GM12892 (cell line): ENCODE measurements around the gene SFRP5.

ENCODE experiments used
- DNase-seq: peaks from one replicate; pipeline ENCODE4 v3.0.0; 2011; ENCODE audit not compliant: insufficient read length
- FAIRE-seq: peaks from 2 replicates; lab custom pipeline; 2011; peaks lifted over from hg19 to GRCh38; lab: Jason Lieb, UNC
- POLR2A ChIP-seq: IDR thresholded peaks from 2 replicates; pipeline ENCODE4 v1.6.1; 2011; ENCODE audit warnings: low read depth, low read length, control low read depth
- POLR2AphosphoS5 ChIP-seq: IDR thresholded peaks from 2 replicates; pipeline ENCODE4 v1.6.1; 2011; ENCODE audit warnings: low read depth, low read length, control low read depth
- TAF1 ChIP-seq: IDR thresholded peaks from 2 replicates; pipeline ENCODE4 v1.6.1; 2011; ENCODE audit warnings: low read depth, mild to moderate bottlenecking, control low read depth, low read length, borderline replicate concordance

The SFRP5 gene

DNA sequence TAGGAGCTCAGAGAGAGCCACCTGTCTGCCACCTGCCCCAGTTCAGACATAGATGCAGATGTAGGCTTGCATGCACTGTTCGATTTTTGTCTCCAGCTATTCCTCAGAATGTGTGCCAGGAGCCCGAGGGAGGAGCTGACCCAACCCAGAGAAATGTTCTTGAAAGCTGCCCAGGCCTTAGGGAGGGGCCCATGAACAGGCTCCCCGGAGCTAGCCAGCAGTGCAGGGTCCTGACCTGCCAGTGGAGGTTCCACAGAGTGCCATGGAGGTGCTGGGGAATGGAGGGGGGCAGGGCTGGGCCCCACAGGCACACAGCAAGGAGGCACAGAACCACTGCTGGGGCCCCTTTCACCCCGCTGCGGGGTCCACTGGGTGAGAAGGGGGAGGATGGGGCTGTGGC lies 29.6 kb upstream of the SFRP5 start:
- no peak for TF ChIP-seq POLR2AphosphoS5
- TF ChIP-seq TAF1: no peak
- TF ChIP-seq POLR2A: no peak
- no peak for DNase-seq
- no peak for FAIRE-seq

DNA sequence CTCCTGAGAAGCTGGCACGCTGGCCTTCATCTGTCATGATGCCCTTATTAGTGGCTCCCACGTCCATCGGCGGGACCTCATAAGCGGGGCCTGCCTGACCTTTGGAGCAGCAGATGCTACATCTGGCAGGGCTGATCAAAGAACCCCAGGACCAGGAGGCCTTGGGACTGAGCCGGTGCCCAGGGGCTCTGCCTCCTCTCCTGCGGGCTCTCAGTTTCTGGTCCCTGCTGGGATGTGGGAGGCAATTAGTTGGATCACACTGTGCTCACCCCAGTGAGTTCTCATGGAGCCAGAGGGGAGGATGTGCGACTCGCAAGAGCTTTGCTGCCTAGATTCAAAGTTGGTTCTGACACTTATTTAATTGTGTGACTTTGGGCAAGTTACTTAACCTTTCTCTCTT lies 28.7 kb upstream of the SFRP5 start:
- TF ChIP-seq POLR2AphosphoS5: no peak
- no peak for TF ChIP-seq TAF1
- TF ChIP-seq POLR2A: no peak
- FAIRE-seq: no peak
- DNase-seq: no peak

GRCh38 chr10:97798958-97799610 lies 27.3 kb upstream of the SFRP5 start:
- DNase-seq (no peak), FAIRE-seq (no peak)
- TF ChIP-seq POLR2A (no peak), POLR2AphosphoS5 (no peak), TAF1 (no peak)

- DNase-seq (no peak), FAIRE-seq (no peak)
- TF ChIP-seq POLR2AphosphoS5 (no peak), TAF1 (no peak), POLR2A (no peak)
These were observed 24.9 kb upstream of the SFRP5 start for GRCh38 chr10:97796651-97797050.

DNA sequence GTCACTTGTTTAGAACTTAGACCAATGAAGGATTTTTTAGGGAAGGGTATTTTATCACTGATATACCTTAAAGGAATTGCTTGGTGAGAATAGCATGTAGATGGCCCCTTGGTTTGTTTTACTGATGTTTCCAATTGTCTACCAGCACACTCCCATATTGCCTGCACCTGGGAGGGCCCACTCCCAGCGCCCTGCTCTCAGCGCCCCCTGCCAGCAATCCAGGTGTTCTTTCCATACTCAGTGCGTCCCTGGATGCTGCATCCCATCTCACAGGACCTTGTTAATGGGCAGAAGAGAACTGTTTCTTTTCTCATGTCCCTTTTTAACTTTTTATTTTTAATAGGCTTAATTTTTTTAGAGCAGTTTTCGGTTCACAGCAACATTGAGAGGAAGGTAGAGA lies 24.1 kb upstream of the SFRP5 start:
- TF ChIP-seq POLR2AphosphoS5: no peak
- DNase-seq: no peak
- FAIRE-seq: no peak

GRCh38 chr10:97791824-97792721 lies 20.3 kb upstream of the SFRP5 start:
- FAIRE-seq: peak; percentile 84
- TF ChIP-seq TAF1 (no peak), POLR2AphosphoS5 (no peak), POLR2A (no peak)
- peak; percentile 69 for DNase-seq

GRCh38 chr10:97789770-97790397 lies 18.1 kb upstream of the SFRP5 start:
- no peak for DNase-seq
- no peak for FAIRE-seq
- no peak for TF ChIP-seq TAF1
- TF ChIP-seq POLR2A: no peak
- no peak for TF ChIP-seq POLR2AphosphoS5

DNA sequence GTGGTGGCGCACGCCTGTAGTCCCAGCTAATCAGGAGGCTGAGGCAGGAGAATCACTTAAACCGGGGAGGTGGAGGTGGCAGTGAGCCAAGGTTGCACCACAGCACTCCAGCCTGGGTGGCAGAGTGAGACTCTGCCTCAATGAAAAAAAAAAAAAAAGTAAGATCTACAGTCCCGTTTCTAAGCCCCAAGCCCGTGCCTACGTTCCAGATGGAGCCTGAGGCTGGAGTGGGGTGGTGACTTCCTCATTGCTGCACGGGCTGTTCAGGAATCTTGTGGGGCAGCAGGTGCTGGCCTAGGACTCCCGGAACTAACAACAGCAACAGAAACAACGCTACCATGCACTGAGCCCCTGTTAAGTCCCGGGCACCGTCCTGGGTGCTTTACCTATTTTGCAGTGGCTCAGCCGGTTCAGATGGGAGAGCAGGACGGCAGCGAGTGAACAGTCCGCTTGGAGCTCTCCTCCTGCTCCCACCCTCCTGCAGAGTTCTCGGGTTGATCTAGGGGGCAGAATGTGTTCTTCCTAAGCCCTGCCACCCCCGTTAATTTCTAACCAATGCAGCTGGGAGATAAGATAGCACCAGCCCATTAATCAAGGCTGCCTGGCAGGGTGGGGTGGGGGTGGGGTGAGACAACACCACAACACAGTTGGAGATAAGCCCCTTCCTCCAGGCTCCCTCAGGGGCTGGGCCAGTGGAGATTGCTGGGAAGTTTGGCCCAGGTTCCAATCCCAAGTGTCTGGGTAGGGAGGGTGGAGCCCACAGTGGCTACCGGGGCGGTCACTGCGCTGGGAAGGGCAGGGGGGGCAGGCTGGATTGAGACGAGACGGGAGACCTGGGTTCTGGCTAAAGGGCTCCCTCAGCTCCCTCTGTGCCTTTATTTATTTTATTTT lies 17.0 kb upstream of the SFRP5 start:
- FAIRE-seq (no peak), DNase-seq (no peak)
- TF ChIP-seq TAF1 (no peak), POLR2AphosphoS5 (no peak), POLR2A (no peak)

DNA sequence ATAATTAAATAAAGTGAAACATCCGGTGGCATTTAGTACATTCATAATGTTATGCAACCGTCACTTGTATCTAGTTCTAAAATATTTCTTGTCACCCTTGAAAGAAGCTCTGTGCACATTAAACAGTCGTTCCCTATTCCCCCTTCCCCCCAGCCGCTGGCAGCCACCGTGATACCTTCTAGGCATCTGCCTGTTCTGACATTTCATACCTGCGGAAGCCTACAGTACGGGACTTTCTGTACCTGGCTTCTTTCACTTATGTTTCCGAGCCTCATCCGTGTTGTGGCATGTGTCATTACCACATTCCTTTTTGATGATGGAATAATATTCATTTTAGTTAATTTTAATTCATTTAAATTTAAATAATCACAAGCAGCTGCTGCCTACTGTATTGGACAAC lies 13.9 kb upstream of the SFRP5 start:
- FAIRE-seq (no peak), DNase-seq (no peak)
- TF ChIP-seq TAF1: no peak
- TF ChIP-seq POLR2AphosphoS5: no peak
- TF ChIP-seq POLR2A: no peak

DNA sequence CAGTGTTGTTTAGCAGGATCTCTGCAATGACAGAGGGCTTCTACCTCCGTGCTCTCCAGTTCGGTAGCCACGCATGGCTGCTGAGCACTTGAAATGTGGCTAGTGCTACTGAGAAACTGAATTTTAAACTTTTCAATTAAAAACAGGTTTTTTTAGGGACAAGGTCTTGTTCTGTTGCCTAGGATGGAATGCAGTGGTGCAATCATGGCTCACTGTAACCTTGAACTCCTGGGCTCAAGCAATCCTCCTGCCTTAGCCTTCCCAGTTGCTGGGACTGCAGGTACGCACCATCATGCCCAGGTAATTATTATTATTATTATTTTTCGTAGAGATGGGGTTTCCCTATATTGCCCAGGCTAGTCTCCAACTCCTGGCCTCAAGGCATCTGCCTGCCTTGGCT lies 13.4 kb upstream of the SFRP5 start:
- TF ChIP-seq POLR2A: no peak
- TF ChIP-seq TAF1: no peak
- no peak for TF ChIP-seq POLR2AphosphoS5
- no peak for FAIRE-seq
- DNase-seq: no peak
